Testis (tissue), 3 donors: ENCODE data around the gene MRPS7. TPM values are rescaled to one million over a fixed set of nuclear protein-coding genes. Genes with fewer than 3 reads are reported as not detected.
A peak's percentile ranks its signal among the peaks of the same experiment; 100 is the strongest.
"Not testable (repeated sequence)": the region's sequence is repeated elsewhere in the genome, so short reads cannot be mapped to it uniquely, and the experiment has no call there.

Experiments used
- DNase-seq: peaks from one replicate; pipeline ENCODE4 v3.0.0-alpha.2; 2019
- H3K27ac ChIP-seq, 2 donors: fragments of 200-600 bp; sonication (generic); one replicate each; pipeline ENCODE4 v1.5.1; 2019
- H3K27me3 ChIP-seq: fragments of 200-600 bp; sonication (generic); one replicate; pipeline ENCODE4 v1.5.1; 2019
- H3K36me3 ChIP-seq: fragments of 200-600 bp; sonication (generic); one replicate; pipeline ENCODE4 v1.5.1; 2017; ENCODE audit warnings: low read depth; ENCODE audit errors: missing control alignments
- H3K4me1 ChIP-seq: fragments of 200-600 bp; sonication (generic); one replicate; pipeline ENCODE4 v1.5.1; 2019
- H3K4me3 ChIP-seq, 2 donors: fragments of 200-600 bp; sonication (generic); one replicate each; pipeline ENCODE4 v1.5.1; 2017 to 2019
- H3K9me3 ChIP-seq: fragments of 200-600 bp; sonication (generic); one replicate; pipeline ENCODE4 v1.5.1; 2017
- POLR2A ChIP-seq: fragments of 450-650 bp; IDR thresholded peaks from one replicate; pipeline ENCODE4 v1.6.1; 2017; ENCODE audit warnings: antibody characterized with exemption, mild to moderate bottlenecking, moderate library complexity
- WGBS, 2 donors: methylation state at CpG; one replicate each; pipeline ENCODE4 v1.1.5; 2018; 5-methylcytosine and 5-hydroxymethylcytosine counted together
- intact Hi-C: fragments of 100-400 bp; cut with DNase I; formaldehyde crosslinking; loops from one replicate; pipeline ENCODE4 v1.15.1; 2023; ENCODE audit warnings: low total_unique reads
- polyA plus RNA-seq: library from polyadenylated mRNA; stranded (reverse); fragments of 350-450 nt; fragmentation: Illumina TruSeq; extraction: RNeasy Lipid Tissue Mini Kit (QIAGEN cat#74804); gene quantifications from one replicate; pipeline ENCODE4 v1.2.3, GENCODE V29; 2014; ENCODE audit warnings: low read depth, low replicate concordance; ENCODE audit not compliant: insufficient read depth
- total RNA-seq, 2 donors: library from RNA; depleted of rRNA; stranded (reverse); fragments of >200 nt; gene quantifications; one replicate each; pipeline ENCODE4 v1.2.3, GENCODE V29; 2016
- TF ChIP-seq, protein P1 (sequence below), 3 experiments: fragments of 450-650 bp in 2 of 3; fragments of 200-600 bp in 1 of 3; sonication (generic) in 1 of 3; IDR thresholded peaks; one replicate each; pipeline ENCODE4 v1.5.1; 2016 to 2019; ENCODE audit warnings: antibody characterized with exemption in 3 of 3, mild to moderate bottlenecking in 2 of 3, moderate library complexity in 1 of 3

MRPS7 gene
- total and polyA plus RNA-seq, 3 donors from 2014 or later = 53.3 to 83.5 (median 72.9) TPM

DNA sequence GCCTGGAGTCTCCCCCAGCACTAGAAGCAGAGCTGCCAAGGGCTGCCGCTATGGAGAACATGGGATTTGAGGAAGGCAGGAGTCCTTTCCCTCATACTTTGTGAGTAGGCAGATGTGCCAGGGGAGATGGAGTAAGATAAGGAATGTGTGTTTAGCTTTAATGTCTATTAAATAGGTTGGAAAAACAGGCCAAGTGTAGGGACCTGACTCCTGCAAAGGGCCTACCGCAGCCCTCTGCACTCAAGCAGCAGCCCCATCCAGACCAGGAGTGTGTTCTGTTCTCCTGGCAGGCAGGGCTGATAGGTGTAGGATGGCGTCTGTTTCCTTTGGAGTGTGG is 11.1 kb downstream of the MRPS7 start:
- Histone ChIP-seq H3K27me3 (no peaks in the 10 kb centered on the region), H3K36me3 (no peaks in the 10 kb centered on the region), H3K9me3 (no peaks in the 10 kb centered on the region), H3K4me1 (peaks cover 16% of the 10 kb centered on the region), H3K27ac (no peak overlapping the region), H3K4me3 (no peak overlapping the region)
- intact Hi-C loops = no loop called here
- no peak for TF ChIP-seq POLR2A
- TF ChIP-seq, protein P1, sequence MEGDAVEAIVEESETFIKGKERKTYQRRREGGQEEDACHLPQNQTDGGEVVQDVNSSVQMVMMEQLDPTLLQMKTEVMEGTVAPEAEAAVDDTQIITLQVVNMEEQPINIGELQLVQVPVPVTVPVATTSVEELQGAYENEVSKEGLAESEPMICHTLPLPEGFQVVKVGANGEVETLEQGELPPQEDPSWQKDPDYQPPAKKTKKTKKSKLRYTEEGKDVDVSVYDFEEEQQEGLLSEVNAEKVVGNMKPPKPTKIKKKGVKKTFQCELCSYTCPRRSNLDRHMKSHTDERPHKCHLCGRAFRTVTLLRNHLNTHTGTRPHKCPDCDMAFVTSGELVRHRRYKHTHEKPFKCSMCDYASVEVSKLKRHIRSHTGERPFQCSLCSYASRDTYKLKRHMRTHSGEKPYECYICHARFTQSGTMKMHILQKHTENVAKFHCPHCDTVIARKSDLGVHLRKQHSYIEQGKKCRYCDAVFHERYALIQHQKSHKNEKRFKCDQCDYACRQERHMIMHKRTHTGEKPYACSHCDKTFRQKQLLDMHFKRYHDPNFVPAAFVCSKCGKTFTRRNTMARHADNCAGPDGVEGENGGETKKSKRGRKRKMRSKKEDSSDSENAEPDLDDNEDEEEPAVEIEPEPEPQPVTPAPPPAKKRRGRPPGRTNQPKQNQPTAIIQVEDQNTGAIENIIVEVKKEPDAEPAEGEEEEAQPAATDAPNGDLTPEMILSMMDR (IDR thresholded peaks at IDR 0.05) = no peak
- 65 to 70% methylated on average over 3 of the region's 3 CpGs for WGBS, 2 donors
- DNase-seq = no peak

DNA sequence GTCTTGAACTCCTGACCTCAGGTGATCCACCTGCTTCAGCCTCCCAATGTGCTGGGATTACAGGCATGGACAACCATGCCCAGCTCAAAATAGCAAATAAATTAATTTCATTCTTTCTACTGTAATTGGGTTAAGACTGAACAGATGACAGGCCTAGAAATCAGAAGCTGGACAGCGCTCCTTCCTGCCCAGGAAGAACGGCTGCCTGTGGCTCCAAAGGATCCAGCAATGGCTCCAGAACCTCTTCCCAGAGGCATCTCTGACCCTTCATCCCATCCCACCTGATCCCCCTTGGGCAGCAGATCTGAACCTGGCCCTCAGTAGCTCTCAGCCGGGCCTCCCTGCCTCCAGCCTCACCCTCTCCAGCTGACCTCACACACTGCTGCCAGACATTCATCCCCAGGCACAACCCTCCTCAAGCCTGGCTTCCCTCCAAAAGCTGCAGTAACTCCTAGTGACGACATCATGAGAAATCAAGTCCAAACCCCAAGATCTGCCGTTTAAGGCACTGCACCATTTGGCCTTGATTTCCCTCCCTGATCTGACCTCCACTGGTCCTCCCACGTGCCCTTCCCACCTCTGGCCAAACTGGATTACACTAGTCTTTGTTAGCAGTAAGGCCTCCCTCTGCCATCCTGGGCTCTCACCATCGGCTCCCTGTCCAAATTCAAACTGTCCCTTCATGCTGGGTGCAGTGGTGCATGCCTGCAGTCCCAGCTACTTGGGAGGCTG is 12.5 kb downstream of the MRPS7 start:
- Histone ChIP-seq H3K36me3 (no peaks in the 10 kb centered on the region), H3K9me3 (no peaks in the 10 kb centered on the region), H3K27ac (no peak overlapping the region), H3K27me3 (no peaks in the 10 kb centered on the region), H3K4me1 (peaks cover 16% of the 10 kb centered on the region), H3K4me3 (no peak overlapping the region)
- intact Hi-C loops = no loop called here
- peak; percentile 59 for DNase-seq
- TF ChIP-seq POLR2A = no peak
- TF ChIP-seq, protein P1 (IDR thresholded peaks at IDR 0.05) = no peak
- 58 to 76% methylated on average over 4 to 7 of the region's 7 CpGs for WGBS, 2 donors

DNA sequence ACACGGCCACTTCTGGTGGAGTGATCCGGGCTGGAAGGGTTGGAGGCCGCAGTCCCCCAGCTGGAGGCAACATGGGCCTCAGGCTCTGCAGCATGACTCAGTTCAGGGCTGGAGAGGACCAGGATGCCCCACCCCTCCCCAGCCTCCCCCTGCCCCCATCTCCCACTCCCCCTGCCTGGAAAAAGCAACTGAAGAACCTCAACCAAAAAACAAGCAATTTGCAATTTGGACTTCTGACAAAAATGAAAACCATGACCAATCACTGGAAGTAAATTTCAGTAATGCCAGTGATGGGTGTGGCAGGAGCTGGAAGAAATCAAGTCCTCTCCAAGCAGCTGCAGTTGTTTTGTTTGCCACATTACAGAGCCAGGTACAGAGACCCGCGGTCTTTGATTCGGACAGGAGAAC is 16.0 kb downstream of the MRPS7 start:
- no peaks in the 10 kb centered on the region for H3K36me3 ChIP-seq
- DNase-seq = no peak
- peaks cover 2% of the 10 kb centered on the region for H3K4me1 ChIP-seq
- no peaks in the 10 kb centered on the region for H3K9me3 ChIP-seq
- H3K4me3 ChIP-seq = no peak overlapping the region
- WGBS, 2 donors = 91 to 98% methylated on average over 3 to 6 of the region's 6 CpGs
- no peak overlapping the region for H3K27ac ChIP-seq
- H3K27me3 ChIP-seq = no peaks in the 10 kb centered on the region
- intact Hi-C loops = no loop called here
- no peak for TF ChIP-seq POLR2A
- TF ChIP-seq, protein P1 (IDR thresholded peaks at IDR 0.05) = no peak

DNA sequence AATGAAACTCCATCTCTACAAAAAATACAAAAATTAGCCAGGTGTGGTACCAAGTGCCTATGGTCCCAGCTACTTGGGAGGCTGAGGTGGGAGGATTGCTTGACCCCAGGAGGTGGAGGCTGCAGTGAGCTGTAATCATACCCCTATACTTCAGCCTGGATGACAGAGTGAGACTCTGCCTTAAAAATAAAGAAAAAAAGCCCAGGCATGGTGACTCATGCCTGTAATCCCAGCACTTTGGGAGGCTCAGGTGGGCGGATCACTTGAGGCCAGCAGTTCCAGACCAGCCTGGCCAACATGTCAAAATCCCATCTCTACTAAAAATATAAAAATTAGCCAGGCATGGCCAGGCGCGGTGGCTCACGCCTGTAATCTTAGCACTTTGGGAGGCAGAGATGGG is 18.5 kb downstream of the MRPS7 start:
- H3K9me3 ChIP-seq, DNase-seq, H3K27me3 ChIP-seq, H3K36me3 ChIP-seq, intact Hi-C loops, H3K27ac ChIP-seq, H3K4me3 ChIP-seq, H3K4me1 ChIP-seq: not testable (repeated sequence)
- WGBS, 2 donors = 92 to 100% methylated on average over 4 of the region's 4 CpGs

DNA sequence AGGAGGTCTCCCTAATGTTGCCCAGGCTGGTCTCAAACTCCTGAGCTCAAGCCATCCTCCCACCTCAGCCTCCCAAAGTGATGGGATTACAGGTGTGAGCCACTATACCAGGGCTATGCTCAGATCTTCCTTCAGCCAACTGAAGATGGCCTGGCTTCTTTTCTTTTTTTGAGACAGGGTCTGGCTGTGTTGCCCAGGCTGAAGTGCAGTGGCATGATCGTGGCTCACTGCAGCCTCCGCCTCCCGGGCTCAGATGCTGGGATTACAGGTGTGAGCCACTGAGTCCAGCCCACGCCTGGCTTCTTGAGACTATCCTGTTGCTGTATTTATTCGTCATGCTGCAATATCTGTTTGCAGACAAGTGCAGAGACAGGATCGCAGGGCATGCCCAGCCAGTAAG is 23.4 kb downstream of the MRPS7 start:
- H3K36me3 ChIP-seq = no peaks in the 10 kb centered on the region
- no peaks in the 10 kb centered on the region for H3K4me1 ChIP-seq
- H3K9me3 ChIP-seq = no peaks in the 10 kb centered on the region
- 72 to 92% methylated on average over 4 to 6 of the region's 6 CpGs for WGBS, 2 donors
- TF ChIP-seq, protein P1 (IDR thresholded peaks at IDR 0.05) = no peak
- no peak for TF ChIP-seq POLR2A
- no peak for DNase-seq
- no peaks in the 10 kb centered on the region for H3K27me3 ChIP-seq
- no peak overlapping the region for H3K27ac ChIP-seq
- H3K4me3 ChIP-seq = no peak overlapping the region
- intact Hi-C loops = no loop called here
